ENCODE results near the gene TUBB4A. TPM values are rescaled to one million over a fixed set of nuclear protein-coding genes. Genes with fewer than 3 reads are reported as not detected.

Gene TUBB4A
- total and polyA plus RNA-seq, 7 donors = 0.44 to 6.4 (median 2.7) TPM

GRCh38 chr19:6531163-6531955 is 29.2 kb upstream of the TUBB4A start:
- intact Hi-C loops (cut with DNase I) = loop anchor here in 1 of 2 donors (5.0 to 10.0 kb wide), 2 partner anchors 206 to 333 kb away; partner anchors contain the start of genes GPR108 and TRIP10
- Histone ChIP-seq H3K27me3 (ENCODE audit: insufficient read depth in 3 of 3, low read length in 2 of 3) (peaks cover 0 to 22% (median 15%) of the 10 kb centered on the region in 3 donors), H3K4me1 (peaks cover 7% of the 10 kb centered on the region), H3K27ac (peak overlapping the region; percentile 81), H3K4me3 (peak overlapping the region; percentile 74), H3K36me3 (ENCODE audit: insufficient read depth in 1 of 2, low read depth in 1 of 2) (no peaks in the 10 kb centered on the region), H3K9me3 (no peaks in the 10 kb centered on the region)
- peak in 2 of 4 donors; percentile 4 to 17 for ATAC-seq
- no peak for DNase-seq
- WGBS, 3 donors = 7 to 11% (median 10%) methylated on average over 37 to 57 of the region's 57 CpGs
- TF ChIP-seq CTCF (IDR thresholded peaks at IDR 0.05) = no peak

GRCh38 chr19:6530386-6531162 is 28.5 kb upstream of the TUBB4A start, which contains the start of gene TNFSF9:
Gene TNFSF9 (plus strand): TSS chr19:6531026. CDS start chr19:6531037, 11 bp downstream.
- peak within 1 kb of the TSS; percentile 74 for H3K4me3 ChIP-seq
- peak; percentile 88 to 94 for DNase-seq
- intact Hi-C loops (cut with DNase I) = loop anchor here in 1 of 2 donors (5.0 to 10.0 kb wide), 2 partner anchors 207 to 334 kb away; partner anchors contain the start of genes GPR108 and TRIP10
- peak within 1 kb of the TSS; percentile 81 for H3K27ac ChIP-seq
- no peak for TF ChIP-seq CTCF (IDR thresholded peaks at IDR 0.05)
- peaks cover 0 to 22% (median 15%) of the 10 kb centered on the region in 3 donors for H3K27me3 ChIP-seq (ENCODE audit: insufficient read depth in 3 of 3, low read length in 2 of 3)
- H3K36me3 ChIP-seq (ENCODE audit: insufficient read depth in 1 of 2, low read depth in 1 of 2) = no peaks in the 10 kb centered on the region
- H3K9me3 ChIP-seq = no peaks in the 10 kb centered on the region
- 1% methylated on average over 26 to 44 of the region's 44 CpGs for WGBS, 3 donors
- peaks cover 7% of the 10 kb centered on the region for H3K4me1 ChIP-seq
- peak; percentile 95 to 98 (median 98) for ATAC-seq

GRCh38 chr19:6529937-6530385 is 27.9 kb upstream of the TUBB4A start:
- no peak for TF ChIP-seq CTCF (IDR thresholded peaks at IDR 0.05)
- WGBS, 3 donors = 70 to 78% (median 76%) methylated on average over 2 of the region's 2 CpGs
- no peaks in the 10 kb centered on the region for H3K36me3 ChIP-seq (ENCODE audit: insufficient read depth in 1 of 2, low read depth in 1 of 2)
- intact Hi-C loops (cut with DNase I) = loop anchor here in 1 of 2 donors (5.0 to 10.0 kb wide), 2 partner anchors 207 to 335 kb away; partner anchors contain the start of genes GPR108 and TRIP10
- H3K27me3 ChIP-seq (ENCODE audit: insufficient read depth in 3 of 3, low read length in 2 of 3) = peaks cover 0 to 22% (median 15%) of the 10 kb centered on the region in 3 donors
- H3K4me3 ChIP-seq = peak overlapping the region; percentile 74
- peaks cover 7% of the 10 kb centered on the region for H3K4me1 ChIP-seq
- H3K27ac ChIP-seq = peak overlapping the region; percentile 81
- ATAC-seq (peak in 1 of 4 donors; percentile 2), DNase-seq (no peak)
- no peaks in the 10 kb centered on the region for H3K9me3 ChIP-seq

- intact Hi-C loops (cut with DNase I) = no loop called here
- Histone ChIP-seq H3K9me3 (no peaks in the 10 kb centered on the region), H3K27me3 (ENCODE audit: insufficient read depth in 3 of 3, low read length in 2 of 3) (peaks cover 0 to 18% (median 15%) of the 10 kb centered on the region in 3 donors), H3K27ac (no peak overlapping the region), H3K36me3 (ENCODE audit: insufficient read depth in 1 of 2, low read depth in 1 of 2) (no peaks in the 10 kb centered on the region), H3K4me3 (peak overlapping the region; percentile 74), H3K4me1 (peaks cover 7% of the 10 kb centered on the region)
- TF ChIP-seq CTCF (IDR thresholded peaks at IDR 0.05) = no peak
- no peak for ATAC-seq
- DNase-seq = no peak
- 28 to 54% (median 47%) methylated on average over 2 of the region's 2 CpGs for WGBS, 3 donors
These were observed 27.2 kb upstream of the TUBB4A start for GRCh38 chr19:6529351-6529750.

Data from psoas muscle (tissue), 8 donors.